WERI-Rb-1 (cell line): ENCODE data around the gene MYL10.
"Not testable (repeated sequence)": the region's sequence is repeated elsewhere in the genome, so short reads cannot be mapped to it uniquely, and the experiment has no call there.

ENCODE experiments used
- DNase-seq: peaks from one replicate; pipeline ENCODE4 v3.0.0-alpha.2; 2020
- H3K27ac ChIP-seq: fragments of 250-450 bp; sonication (Bioruptor Pico); 2 replicates; pipeline ENCODE4 v1.5.1; 2020; ENCODE audit warnings: mild to moderate bottlenecking, moderate library complexity
- H3K27me3 ChIP-seq: fragments of 250-450 bp; sonication (Bioruptor Pico); 2 replicates; pipeline ENCODE4 v1.5.1; 2021; ENCODE audit warnings: mild to moderate bottlenecking, low read depth, moderate library complexity; ENCODE audit not compliant: insufficient read depth, severe bottlenecking
- H3K36me3 ChIP-seq: fragments of 250-450 bp; sonication (Bioruptor Pico); 2 replicates; pipeline ENCODE4 v1.5.1; 2020; ENCODE audit warnings: mild to moderate bottlenecking, moderate library complexity
- H3K4me3 ChIP-seq: 2 replicates; pipeline ENCODE4 v1.5.1; 2011; ENCODE audit warnings: low read depth, mild to moderate bottlenecking, control low read depth, low read length
- H3K9me3 ChIP-seq: fragments of 250-450 bp; sonication (Bioruptor Pico); 2 replicates; pipeline ENCODE4 v1.5.1; 2021; ENCODE audit warnings: mild to moderate bottlenecking, moderate library complexity; ENCODE audit not compliant: severe bottlenecking
- TF ChIP-seq, protein P1 (sequence below): IDR thresholded peaks from 2 replicates; pipeline ENCODE4 v1.5.1; 2011; ENCODE audit warnings: low read depth, mild to moderate bottlenecking, control low read depth, inconsistent platforms, low read length

The MYL10 gene

GRCh38 chr7:101605611-101606497 lies 23.2 kb downstream of the MYL10 start:
- Histone ChIP-seq H3K27ac (no peak overlapping the region), H3K4me3 (no peak overlapping the region), H3K9me3 (no peaks in the 10 kb centered on the region), H3K27me3 (no peaks in the 10 kb centered on the region), H3K36me3 (no peaks in the 10 kb centered on the region)
- TF ChIP-seq, protein P1, sequence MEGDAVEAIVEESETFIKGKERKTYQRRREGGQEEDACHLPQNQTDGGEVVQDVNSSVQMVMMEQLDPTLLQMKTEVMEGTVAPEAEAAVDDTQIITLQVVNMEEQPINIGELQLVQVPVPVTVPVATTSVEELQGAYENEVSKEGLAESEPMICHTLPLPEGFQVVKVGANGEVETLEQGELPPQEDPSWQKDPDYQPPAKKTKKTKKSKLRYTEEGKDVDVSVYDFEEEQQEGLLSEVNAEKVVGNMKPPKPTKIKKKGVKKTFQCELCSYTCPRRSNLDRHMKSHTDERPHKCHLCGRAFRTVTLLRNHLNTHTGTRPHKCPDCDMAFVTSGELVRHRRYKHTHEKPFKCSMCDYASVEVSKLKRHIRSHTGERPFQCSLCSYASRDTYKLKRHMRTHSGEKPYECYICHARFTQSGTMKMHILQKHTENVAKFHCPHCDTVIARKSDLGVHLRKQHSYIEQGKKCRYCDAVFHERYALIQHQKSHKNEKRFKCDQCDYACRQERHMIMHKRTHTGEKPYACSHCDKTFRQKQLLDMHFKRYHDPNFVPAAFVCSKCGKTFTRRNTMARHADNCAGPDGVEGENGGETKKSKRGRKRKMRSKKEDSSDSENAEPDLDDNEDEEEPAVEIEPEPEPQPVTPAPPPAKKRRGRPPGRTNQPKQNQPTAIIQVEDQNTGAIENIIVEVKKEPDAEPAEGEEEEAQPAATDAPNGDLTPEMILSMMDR = no peak
- no peak for DNase-seq

DNA sequence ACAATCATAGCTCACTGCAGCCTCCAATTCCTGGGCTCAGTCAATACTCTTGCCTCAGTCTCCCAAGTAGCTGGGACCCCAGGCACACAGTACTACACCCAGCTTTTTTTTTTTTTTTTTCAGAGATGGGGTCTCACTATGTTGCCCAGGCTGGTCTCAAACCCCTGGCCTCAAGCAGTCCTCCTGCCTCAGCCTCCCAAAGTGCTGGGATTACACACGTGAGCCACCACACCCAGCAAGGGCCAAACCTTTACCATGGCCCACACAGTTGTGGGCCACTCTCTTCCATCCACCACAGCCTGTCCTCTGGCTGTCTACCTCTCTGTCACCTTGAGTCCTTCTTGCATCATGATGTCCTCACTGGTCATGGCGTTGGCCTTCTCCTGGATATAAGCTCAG lies 24.2 kb downstream of the MYL10 start:
- not testable (repeated sequence) for H3K36me3 ChIP-seq, H3K27me3 ChIP-seq, H3K27ac ChIP-seq, DNase-seq, H3K9me3 ChIP-seq, H3K4me3 ChIP-seq

GRCh38 chr7:101604331-101604933 lies 24.7 kb downstream of the MYL10 start:
- no peaks in the 10 kb centered on the region for H3K36me3 ChIP-seq
- H3K27ac ChIP-seq = no peak overlapping the region
- H3K27me3 ChIP-seq = no peaks in the 10 kb centered on the region
- no peak for DNase-seq
- H3K9me3 ChIP-seq = no peaks in the 10 kb centered on the region
- TF ChIP-seq, protein P1 = no peak
- no peak overlapping the region for H3K4me3 ChIP-seq

DNA sequence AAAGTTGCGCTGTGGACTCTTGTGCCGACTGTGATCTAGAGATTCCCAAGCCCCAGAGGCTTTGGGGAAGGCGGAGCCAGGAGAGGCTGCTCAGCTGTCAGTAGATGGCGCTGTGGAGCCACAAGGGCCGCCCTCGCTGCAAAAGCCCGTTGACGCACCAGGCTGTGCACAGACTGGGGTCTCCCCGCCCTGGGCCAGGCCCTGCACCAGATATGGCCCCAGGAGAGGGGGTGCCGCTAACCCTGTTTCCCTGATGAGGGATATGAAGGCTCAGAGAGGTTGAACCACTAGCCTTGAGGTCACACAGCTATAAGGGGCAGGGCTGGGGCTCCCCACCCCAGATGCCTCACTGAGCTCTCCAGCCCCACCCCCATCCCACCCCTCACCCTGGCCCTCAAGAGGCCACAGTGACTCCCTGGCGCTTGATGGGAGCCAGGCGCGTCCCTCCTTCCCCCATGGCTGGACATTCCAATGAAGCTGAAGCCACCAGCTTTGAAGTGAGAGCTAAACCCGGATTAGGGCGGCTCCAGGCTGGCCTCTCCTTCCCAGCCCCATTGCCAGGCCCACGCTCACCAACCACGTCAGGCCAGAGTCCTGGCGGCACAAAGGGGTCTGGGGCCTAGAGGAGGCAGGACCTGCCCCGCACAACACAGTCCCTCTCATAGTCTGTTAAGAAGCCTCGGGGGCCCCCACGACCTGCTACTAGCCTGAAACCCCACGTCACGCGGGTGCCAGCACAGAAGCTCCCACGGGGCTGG lies 26.4 kb downstream of the MYL10 start:
- no peak overlapping the region; the same call in 1 of the 2 replicates for H3K4me3 ChIP-seq
- no peaks in the 10 kb centered on the region for H3K27me3 ChIP-seq
- H3K27ac ChIP-seq = peak overlapping the region; percentile 60
- DNase-seq = peak; percentile 89
- TF ChIP-seq, protein P1 = peak; percentile 96
- no peaks in the 10 kb centered on the region for H3K9me3 ChIP-seq
- H3K36me3 ChIP-seq = no peaks in the 10 kb centered on the region

GRCh38 chr7:101602082-101602481 lies 27.0 kb downstream of the MYL10 start:
- Histone ChIP-seq H3K9me3 (no peaks in the 10 kb centered on the region), H3K4me3 (no peak overlapping the region), H3K27me3 (no peaks in the 10 kb centered on the region), H3K36me3 (no peaks in the 10 kb centered on the region), H3K27ac (no peak overlapping the region)
- TF ChIP-seq, protein P1 = no peak
- no peak for DNase-seq

GRCh38 chr7:101599787-101600186 lies 29.3 kb downstream of the MYL10 start:
- Histone ChIP-seq H3K27me3 (no peaks in the 10 kb centered on the region), H3K36me3 (no peaks in the 10 kb centered on the region), H3K27ac (no peak overlapping the region), H3K4me3 (no peak overlapping the region), H3K9me3 (no peaks in the 10 kb centered on the region)
- TF ChIP-seq, protein P1 = no peak
- no peak for DNase-seq
